ENCODE data around the gene NEK7. TPM values are rescaled to one million over a fixed set of nuclear protein-coding genes. Genes with fewer than 3 reads are reported as not detected.

NEK7 gene
- total and polyA plus RNA-seq, 9 donors = 25.0 to 87.0 (median 61.3) TPM

DNA sequence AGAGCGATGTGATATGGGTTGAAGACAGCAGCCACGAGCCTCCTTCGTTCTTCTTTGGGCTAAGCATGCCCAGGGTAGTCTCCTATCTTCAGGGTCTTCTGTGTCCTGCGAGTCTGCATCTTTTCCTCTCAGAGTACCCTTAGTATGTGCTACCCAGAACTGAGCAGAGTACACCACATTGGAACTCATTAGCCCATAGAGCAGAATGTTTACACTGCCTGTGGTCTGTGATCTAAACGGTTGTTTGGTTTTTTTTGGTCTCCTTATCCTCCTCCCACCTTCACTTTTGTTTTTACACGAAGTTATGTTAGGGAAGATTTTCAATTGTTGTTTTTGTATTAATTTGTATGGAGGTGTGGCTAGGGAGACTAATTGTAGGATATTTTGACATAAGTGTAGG, 126.4 kb downstream of the NEK7 start:
- Histone ChIP-seq H3K36me3 (no peaks in the 10 kb centered on the region), H3K9me3 (no peaks in the 10 kb centered on the region), H3K27ac (no peak overlapping the region), H3K4me1 (ENCODE audit: insufficient read depth) (peaks cover 2% of the 10 kb centered on the region), H3K4me3 (no peak overlapping the region), H3K27me3 (no peaks in the 10 kb centered on the region)
- TF ChIP-seq POLR2A (IDR thresholded peaks at IDR 0.05) (no peak), EP300 (IDR thresholded peaks at IDR 0.05) (no peak)
- TF ChIP-seq, protein P1, sequence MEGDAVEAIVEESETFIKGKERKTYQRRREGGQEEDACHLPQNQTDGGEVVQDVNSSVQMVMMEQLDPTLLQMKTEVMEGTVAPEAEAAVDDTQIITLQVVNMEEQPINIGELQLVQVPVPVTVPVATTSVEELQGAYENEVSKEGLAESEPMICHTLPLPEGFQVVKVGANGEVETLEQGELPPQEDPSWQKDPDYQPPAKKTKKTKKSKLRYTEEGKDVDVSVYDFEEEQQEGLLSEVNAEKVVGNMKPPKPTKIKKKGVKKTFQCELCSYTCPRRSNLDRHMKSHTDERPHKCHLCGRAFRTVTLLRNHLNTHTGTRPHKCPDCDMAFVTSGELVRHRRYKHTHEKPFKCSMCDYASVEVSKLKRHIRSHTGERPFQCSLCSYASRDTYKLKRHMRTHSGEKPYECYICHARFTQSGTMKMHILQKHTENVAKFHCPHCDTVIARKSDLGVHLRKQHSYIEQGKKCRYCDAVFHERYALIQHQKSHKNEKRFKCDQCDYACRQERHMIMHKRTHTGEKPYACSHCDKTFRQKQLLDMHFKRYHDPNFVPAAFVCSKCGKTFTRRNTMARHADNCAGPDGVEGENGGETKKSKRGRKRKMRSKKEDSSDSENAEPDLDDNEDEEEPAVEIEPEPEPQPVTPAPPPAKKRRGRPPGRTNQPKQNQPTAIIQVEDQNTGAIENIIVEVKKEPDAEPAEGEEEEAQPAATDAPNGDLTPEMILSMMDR (IDR thresholded peaks at IDR 0.05) = no peak
- DNase-seq = no peak
- intact Hi-C loops (cut with DNase I) = no loop called here
- WGBS, 3 donors = 36 to 41% (median 39%) methylated on average over 6 of the region's 6 CpGs

DNA sequence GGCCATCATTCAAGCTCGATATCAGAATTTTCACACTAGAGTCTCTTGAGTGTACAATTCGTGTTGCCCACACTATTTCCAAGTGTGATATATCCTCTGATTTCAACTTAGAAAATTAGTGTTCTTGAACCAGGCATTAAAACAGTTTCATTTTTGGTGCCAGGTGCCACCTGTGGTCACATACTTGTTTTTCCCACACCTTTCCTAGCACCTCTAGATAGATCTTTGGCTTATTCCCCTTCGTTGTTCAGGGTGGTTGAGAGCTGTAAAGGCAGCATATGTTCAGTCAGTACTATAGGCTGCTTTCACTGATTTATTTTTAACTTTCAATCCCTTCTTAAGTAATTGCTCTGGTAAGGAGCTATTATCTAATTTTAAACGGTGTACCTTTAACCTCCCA, 131.1 kb downstream of the NEK7 start:
- Histone ChIP-seq H3K9me3 (no peaks in the 10 kb centered on the region), H3K4me3 (no peak overlapping the region), H3K36me3 (no peaks in the 10 kb centered on the region), H3K27me3 (no peaks in the 10 kb centered on the region), H3K4me1 (ENCODE audit: insufficient read depth) (peaks cover 2% of the 10 kb centered on the region), H3K27ac (no peak overlapping the region)
- WGBS, 3 donors = 74 to 83% (median 75%) methylated on average over 4 of the region's 4 CpGs
- DNase-seq = no peak
- TF ChIP-seq POLR2A (IDR thresholded peaks at IDR 0.05) (no peak), EP300 (IDR thresholded peaks at IDR 0.05) (no peak)
- TF ChIP-seq, protein P1 (IDR thresholded peaks at IDR 0.05) = no peak
- intact Hi-C loops (cut with DNase I) = no loop called here

- TF ChIP-seq POLR2A (IDR thresholded peaks at IDR 0.05) (no peak), EP300 (IDR thresholded peaks at IDR 0.05) (no peak)
- TF ChIP-seq, protein P1 (IDR thresholded peaks at IDR 0.05) = no peak
- intact Hi-C loops (cut with DNase I) = no loop called here
- no peaks in the 10 kb centered on the region for H3K9me3 ChIP-seq
Measured at GRCh38 chr1:198290089-198290683, 133.4 kb downstream of the NEK7 start.

GRCh38 chr1:198291036-198291435, 134.2 kb downstream of the NEK7 start:
- no peak for TF ChIP-seq POLR2A (IDR thresholded peaks at IDR 0.05)
- TF ChIP-seq, protein P1 (IDR thresholded peaks at IDR 0.05) = no peak
- TF ChIP-seq EP300 (IDR thresholded peaks at IDR 0.05) = no peak
- DNase-seq = no peak
- H3K4me3 ChIP-seq = no peak overlapping the region
- H3K36me3 ChIP-seq = no peaks in the 10 kb centered on the region
- H3K9me3 ChIP-seq = no peaks in the 10 kb centered on the region
- no peak overlapping the region for H3K27ac ChIP-seq
- H3K4me1 ChIP-seq (ENCODE audit: insufficient read depth) = no peaks in the 10 kb centered on the region
- intact Hi-C loops (cut with DNase I) = no loop called here
- no peaks in the 10 kb centered on the region for H3K27me3 ChIP-seq

More at GRCh38 chr1:198290089-198290683, 133.4 kb downstream of the NEK7 start:
- no peaks in the 10 kb centered on the region for H3K4me1 ChIP-seq (ENCODE audit: insufficient read depth)
- no peaks in the 10 kb centered on the region for H3K27me3 ChIP-seq
- DNase-seq = no peak
- WGBS, 3 donors = 82 to 88% (median 83%) methylated on average over 7 of the region's 7 CpGs
- H3K36me3 ChIP-seq = no peaks in the 10 kb centered on the region
- H3K4me3 ChIP-seq = no peak overlapping the region
- no peak overlapping the region for H3K27ac ChIP-seq

Data from ovary (tissue), 9 donors.